NCI-H524 treated with DMSO at 0.1 percent for 48 hours (cell line): ENCODE measurements around the gene MN1.

ENCODE experiments used
- DNase-seq: peaks from one replicate; lab custom pipeline; 2025; lab: John Stamatoyannopoulos, UW

The MN1 gene

GRCh38 chr22:27740202-27740748 lies 61.3 kb downstream of the MN1 start:
- no peak for DNase-seq

- DNase-seq, result no peak
Measured at GRCh38 chr22:27737521-27737920, 64.0 kb downstream of the MN1 start.

GRCh38 chr22:27734066-27734465 lies 67.5 kb downstream of the MN1 start:
- DNase-seq, result no peak

- no peak for DNase-seq
Measured at GRCh38 chr22:27732841-27733240, 68.7 kb downstream of the MN1 start.

- DNase-seq, result no peak
Measured at GRCh38 chr22:27732391-27732790, 69.2 kb downstream of the MN1 start.

- DNase-seq, result no peak
Measured at GRCh38 chr22:27731621-27732020, 69.9 kb downstream of the MN1 start.

GRCh38 chr22:27730641-27731433 lies 70.7 kb downstream of the MN1 start:
- no peak for DNase-seq

DNA sequence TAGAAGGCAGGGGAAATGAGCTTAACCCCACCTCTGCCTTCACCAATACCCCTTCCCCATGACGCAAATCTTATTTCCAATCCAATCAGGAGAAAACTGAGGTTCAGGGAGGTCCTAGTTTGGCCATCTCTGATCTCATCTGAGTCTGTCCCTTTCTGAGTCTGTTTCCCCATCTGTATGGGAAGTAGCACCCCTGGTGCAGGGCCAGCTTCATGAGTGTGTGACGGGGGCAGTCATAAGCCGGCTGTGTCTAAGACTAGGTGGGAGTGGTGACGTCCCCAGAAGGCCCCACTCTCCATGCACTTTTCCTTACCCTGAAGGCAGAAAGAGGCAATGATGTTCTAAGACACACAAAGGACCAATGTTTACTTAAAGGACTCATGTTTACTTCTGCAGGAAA lies 72.3 kb downstream of the MN1 start:
- no peak for DNase-seq

DNA sequence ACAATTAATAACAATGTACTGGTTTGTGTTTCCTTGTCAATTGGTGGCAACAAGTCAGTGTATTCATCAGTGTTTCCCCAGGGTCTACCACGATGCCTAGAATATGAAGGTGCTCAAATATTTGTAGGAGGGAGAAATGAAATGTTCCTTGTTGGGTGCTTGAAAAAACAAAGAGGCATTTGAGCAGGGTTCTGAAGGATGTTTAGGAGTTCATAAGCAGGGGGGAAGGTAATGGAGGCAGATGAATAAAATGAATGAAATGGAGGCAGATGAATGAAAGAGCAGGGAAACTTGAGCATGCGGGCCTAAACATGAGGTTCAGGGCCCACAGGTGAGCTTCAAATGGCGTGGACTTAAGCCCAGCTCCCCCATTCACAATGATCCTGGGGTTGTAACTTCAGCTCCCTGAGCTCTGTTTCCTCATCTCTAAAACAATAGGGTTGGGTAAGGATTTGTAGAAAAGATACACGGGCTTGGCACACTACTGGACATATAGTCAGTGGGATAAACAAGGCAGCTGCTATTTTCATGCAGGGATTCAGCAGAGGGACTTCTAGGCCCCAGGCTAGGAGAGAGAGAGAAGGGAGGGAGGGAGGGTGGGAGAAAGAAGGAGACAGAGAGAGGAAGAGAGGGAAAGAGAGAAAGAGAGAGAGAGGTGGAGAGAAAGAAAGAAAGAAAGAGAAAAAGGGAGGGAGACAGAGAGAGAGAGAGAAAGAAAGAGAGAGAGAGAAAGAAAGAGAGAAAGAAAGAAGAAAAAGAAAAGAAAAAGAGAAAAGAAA lies 73.7 kb downstream of the MN1 start:
- DNase-seq, result no peak

- DNase-seq, result no peak
Measured at GRCh38 chr22:27726686-27727449, 74.7 kb downstream of the MN1 start.

GRCh38 chr22:27726331-27726685 lies 75.2 kb downstream of the MN1 start:
- DNase-seq, result no peak

DNA sequence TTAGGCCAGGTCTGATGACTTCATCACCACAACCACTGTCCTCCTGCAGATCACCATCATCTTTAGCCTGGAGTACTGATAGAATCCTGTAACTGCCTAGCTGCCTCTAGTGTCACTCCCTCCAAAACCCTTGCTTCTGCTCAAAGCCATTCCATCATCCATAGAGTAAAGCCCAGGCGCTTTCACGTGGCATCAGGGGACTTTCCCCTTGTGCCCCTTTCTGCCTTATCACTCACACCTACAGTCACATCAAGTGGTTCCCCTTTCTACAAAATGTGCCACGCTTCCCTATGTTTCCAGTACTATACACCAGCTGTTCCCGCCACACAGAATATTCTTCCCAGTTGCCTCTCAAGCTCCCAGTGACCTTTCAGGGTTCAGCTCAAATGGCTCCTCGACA lies 75.9 kb downstream of the MN1 start:
- no peak for DNase-seq

GRCh38 chr22:27724709-27725108 lies 76.8 kb downstream of the MN1 start:
- no peak for DNase-seq

DNA sequence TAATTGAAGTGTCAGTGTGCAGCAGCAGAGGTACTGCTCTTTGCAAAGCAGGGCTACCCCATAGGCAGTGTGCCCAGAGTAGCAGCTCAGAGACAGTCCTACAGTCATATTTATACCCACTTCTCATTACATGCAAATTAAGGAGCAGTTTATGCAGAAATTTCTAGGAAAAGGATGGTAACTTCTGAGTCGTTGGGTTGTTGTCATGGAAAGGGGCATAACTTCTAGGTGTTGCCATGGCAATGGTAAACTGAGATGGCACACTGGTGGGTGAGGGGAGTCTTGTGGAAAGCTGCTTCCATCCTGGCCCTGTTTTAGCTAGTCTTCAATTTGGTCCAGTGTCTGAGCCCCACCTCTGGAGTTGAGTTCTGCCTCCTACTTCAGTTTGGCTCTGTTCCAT lies 77.4 kb downstream of the MN1 start:
- no peak for DNase-seq

DNA sequence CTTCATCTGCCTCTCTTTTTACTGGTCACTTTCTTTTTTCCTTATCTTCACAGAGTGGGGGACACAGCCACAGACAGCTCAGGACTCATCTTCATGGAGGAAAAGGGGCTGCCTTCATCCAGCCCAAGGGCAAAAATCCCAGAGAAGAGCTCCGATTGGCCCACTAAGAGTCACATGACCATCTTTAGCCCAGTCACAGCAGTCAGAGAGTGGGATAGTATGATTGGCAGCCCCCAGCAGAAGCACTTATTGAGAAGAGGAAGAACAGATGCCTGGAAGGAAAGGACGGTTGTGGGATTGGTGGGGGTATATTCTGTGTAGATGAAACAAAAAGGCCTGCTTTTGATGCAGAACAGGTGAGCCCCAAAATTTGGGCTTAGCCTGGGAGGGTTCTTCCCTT lies 77.8 kb downstream of the MN1 start:
- DNase-seq, result no peak

- DNase-seq, result no peak
Measured at GRCh38 chr22:27723158-27723557, 78.4 kb downstream of the MN1 start.

GRCh38 chr22:27720860-27721259 lies 80.7 kb downstream of the MN1 start:
- DNase-seq, result no peak

DNA sequence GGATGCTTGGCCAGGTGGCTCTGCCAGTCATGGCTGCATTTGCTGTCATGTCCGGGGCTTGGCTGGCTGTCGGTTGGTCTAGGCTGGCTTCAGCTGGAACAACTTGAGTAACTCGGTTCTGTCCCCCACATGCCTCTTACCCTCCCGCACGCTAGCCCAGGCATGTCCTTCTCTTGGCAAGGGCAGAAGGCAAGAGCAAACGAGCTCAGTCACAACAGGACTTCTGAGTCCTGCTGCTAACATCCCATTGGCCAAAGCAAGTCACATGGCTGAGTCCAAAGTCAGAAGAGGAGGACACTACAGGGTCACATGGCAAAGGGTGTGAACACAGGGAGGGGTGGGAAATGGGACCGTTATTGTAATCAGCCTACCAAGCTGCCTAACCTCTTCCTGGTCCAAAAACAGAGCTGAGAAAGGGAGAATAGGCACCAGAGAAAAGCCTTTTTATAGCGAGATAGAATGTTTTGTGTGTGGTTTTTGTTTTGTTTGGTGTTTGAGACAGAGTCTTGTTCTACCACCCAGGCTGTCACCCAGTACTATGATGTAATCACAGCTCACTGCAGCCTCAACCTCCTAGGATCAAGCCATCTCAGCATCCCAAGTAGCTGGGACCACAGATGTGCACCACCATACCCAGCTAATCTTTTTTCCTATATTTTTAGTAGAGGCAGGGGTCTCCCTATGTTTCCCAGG lies 81.9 kb downstream of the MN1 start:
- DNase-seq, result no peak

- DNase-seq, result no peak
Measured at GRCh38 chr22:27719036-27719347, 82.6 kb downstream of the MN1 start.

GRCh38 chr22:27718186-27719035 lies 83.1 kb downstream of the MN1 start:
- DNase-seq, result no peak

GRCh38 chr22:27717094-27717493 lies 84.5 kb downstream of the MN1 start:
- DNase-seq, result no peak
